Measurements from ENCODE around the gene ARHGAP24.

- no peak for TF ChIP-seq EP300 (IDR thresholded peaks at IDR 0.05; ENCODE audit: borderline replicate concordance)
- TF ChIP-seq MAX (IDR thresholded peaks at IDR 0.05): no peak
Measured at GRCh38 chr4:85650908-85651307, 176.0 kb downstream of the ARHGAP24 start.
